ENCODE data around the gene ADAMTS3. TPM values are rescaled to one million over a fixed set of nuclear protein-coding genes. Genes with fewer than 3 reads are reported as not detected.

The ADAMTS3 gene
- total RNA-seq, 1 donor from 2014 or later: 7.4 TPM

DNA sequence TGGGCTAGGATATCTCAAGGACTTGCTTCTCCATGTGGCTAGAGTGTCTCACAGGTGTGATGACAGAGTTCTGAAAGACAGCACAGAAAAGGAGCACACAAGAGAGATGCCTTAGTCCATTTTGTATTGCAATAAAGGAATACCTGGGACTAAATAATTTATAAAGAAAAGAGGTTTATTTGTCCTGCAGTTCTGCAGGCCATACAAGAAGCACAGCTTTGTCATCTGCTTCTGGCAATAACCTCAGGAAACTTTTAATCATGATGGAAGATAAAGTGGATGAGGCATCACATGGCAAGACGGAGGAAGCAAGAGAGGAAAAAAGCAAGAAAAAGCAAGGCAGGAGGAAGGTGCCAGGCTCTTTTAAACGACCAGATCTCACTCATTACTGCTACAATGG lies 126.9 kb downstream of the ADAMTS3 start:
- TF ChIP-seq CTCF (IDR thresholded peaks at IDR 0.05; ENCODE audit: unreplicated experiment): no peak
- Mint-ChIP-seq H3K27ac (ENCODE audit: unreplicated experiment) (no peak overlapping the region), H3K36me3 (ENCODE audit: low read depth, unreplicated experiment) (no peaks in the 10 kb centered on the region), H3K4me3 (ENCODE audit: unreplicated experiment) (no peak overlapping the region), H3K4me1 (ENCODE audit: unreplicated experiment) (peaks cover 2% of the 10 kb centered on the region), H3K27me3 (ENCODE audit: unreplicated experiment) (no peaks in the 10 kb centered on the region), H3K9me3 (ENCODE audit: unreplicated experiment) (no peaks in the 10 kb centered on the region)
- DNase-seq (ENCODE audit: low spot score): no peak

- TF ChIP-seq CTCF (IDR thresholded peaks at IDR 0.05; ENCODE audit: unreplicated experiment): no peak
- Mint-ChIP-seq H3K27me3 (ENCODE audit: unreplicated experiment) (no peaks in the 10 kb centered on the region), H3K4me3 (ENCODE audit: unreplicated experiment) (no peak overlapping the region), H3K27ac (ENCODE audit: unreplicated experiment) (no peak overlapping the region), H3K9me3 (ENCODE audit: unreplicated experiment) (no peaks in the 10 kb centered on the region), H3K4me1 (ENCODE audit: unreplicated experiment) (no peaks in the 10 kb centered on the region), H3K36me3 (ENCODE audit: low read depth, unreplicated experiment) (no peaks in the 10 kb centered on the region)
- DNase-seq (ENCODE audit: low spot score): no peak
Measured at GRCh38 chr4:72440386-72440785, 128.6 kb downstream of the ADAMTS3 start.

- H3K36me3 Mint-ChIP-seq (ENCODE audit: low read depth, unreplicated experiment): no peaks in the 10 kb centered on the region
- H3K27me3 Mint-ChIP-seq (ENCODE audit: unreplicated experiment): no peaks in the 10 kb centered on the region
- no peak for DNase-seq (ENCODE audit: low spot score)
- H3K4me3 Mint-ChIP-seq (ENCODE audit: unreplicated experiment): no peak overlapping the region
- TF ChIP-seq CTCF (IDR thresholded peaks at IDR 0.05; ENCODE audit: unreplicated experiment): no peak
- no peaks in the 10 kb centered on the region for H3K4me1 Mint-ChIP-seq (ENCODE audit: unreplicated experiment)
- no peaks in the 10 kb centered on the region for H3K9me3 Mint-ChIP-seq (ENCODE audit: unreplicated experiment)
- no peak overlapping the region for H3K27ac Mint-ChIP-seq (ENCODE audit: unreplicated experiment)
Measured at GRCh38 chr4:72432975-72433374, 136.0 kb downstream of the ADAMTS3 start.

GRCh38 chr4:72432282-72432681 lies 136.7 kb downstream of the ADAMTS3 start:
- no peaks in the 10 kb centered on the region for H3K36me3 Mint-ChIP-seq (ENCODE audit: low read depth, unreplicated experiment)
- H3K4me3 Mint-ChIP-seq (ENCODE audit: unreplicated experiment): no peak overlapping the region
- H3K4me1 Mint-ChIP-seq (ENCODE audit: unreplicated experiment): no peaks in the 10 kb centered on the region
- no peak for TF ChIP-seq CTCF (IDR thresholded peaks at IDR 0.05; ENCODE audit: unreplicated experiment)
- no peak overlapping the region for H3K27ac Mint-ChIP-seq (ENCODE audit: unreplicated experiment)
- no peaks in the 10 kb centered on the region for H3K27me3 Mint-ChIP-seq (ENCODE audit: unreplicated experiment)
- no peaks in the 10 kb centered on the region for H3K9me3 Mint-ChIP-seq (ENCODE audit: unreplicated experiment)
- no peak for DNase-seq (ENCODE audit: low spot score)

GRCh38 chr4:72430988-72431387 lies 138.0 kb downstream of the ADAMTS3 start:
- Mint-ChIP-seq H3K27ac (ENCODE audit: unreplicated experiment) (no peak overlapping the region), H3K9me3 (ENCODE audit: unreplicated experiment) (no peaks in the 10 kb centered on the region), H3K27me3 (ENCODE audit: unreplicated experiment) (no peaks in the 10 kb centered on the region), H3K36me3 (ENCODE audit: low read depth, unreplicated experiment) (no peaks in the 10 kb centered on the region), H3K4me1 (ENCODE audit: unreplicated experiment) (no peaks in the 10 kb centered on the region), H3K4me3 (ENCODE audit: unreplicated experiment) (no peak overlapping the region)
- no peak for TF ChIP-seq CTCF (IDR thresholded peaks at IDR 0.05; ENCODE audit: unreplicated experiment)
- DNase-seq (ENCODE audit: low spot score): no peak
